SU-DHL-6 (cell line): Measurements from ENCODE around the gene NEU4.

ENCODE experiments used
- CTCF ChIP-seq: fragments of 200-600 bp; sonication (generic); IDR thresholded peaks from one replicate; pipeline ENCODE4 v1.5.1; 2017; ENCODE audit warnings: antibody characterized with exemption, mild to moderate bottlenecking, low read length, moderate library complexity; ENCODE audit not compliant: insufficient read depth, poor library complexity, severe bottlenecking
- EZH2phosphoT487 ChIP-seq: fragments of 200-600 bp; sonication (generic), shearing (Covaris generic); conservative IDR thresholded peaks from 2 replicates; pipeline ENCODE4 v1.6.1; 2018; ENCODE audit warnings: mild to moderate bottlenecking, antibody characterized with exemption, low read length, moderate library complexity, mixed read lengths

GRCh38 chr2:241811201-241811951 is 2.4 kb downstream of the NEU4 start:
- TF ChIP-seq CTCF (no peak), EZH2phosphoT487 (no peak)
